Measurements from ENCODE around the gene DEXI.
"Not testable (repeated sequence)": the region's sequence is repeated elsewhere in the genome, so short reads cannot be mapped to it uniquely, and the experiment has no call there.

DEXI gene

DNA sequence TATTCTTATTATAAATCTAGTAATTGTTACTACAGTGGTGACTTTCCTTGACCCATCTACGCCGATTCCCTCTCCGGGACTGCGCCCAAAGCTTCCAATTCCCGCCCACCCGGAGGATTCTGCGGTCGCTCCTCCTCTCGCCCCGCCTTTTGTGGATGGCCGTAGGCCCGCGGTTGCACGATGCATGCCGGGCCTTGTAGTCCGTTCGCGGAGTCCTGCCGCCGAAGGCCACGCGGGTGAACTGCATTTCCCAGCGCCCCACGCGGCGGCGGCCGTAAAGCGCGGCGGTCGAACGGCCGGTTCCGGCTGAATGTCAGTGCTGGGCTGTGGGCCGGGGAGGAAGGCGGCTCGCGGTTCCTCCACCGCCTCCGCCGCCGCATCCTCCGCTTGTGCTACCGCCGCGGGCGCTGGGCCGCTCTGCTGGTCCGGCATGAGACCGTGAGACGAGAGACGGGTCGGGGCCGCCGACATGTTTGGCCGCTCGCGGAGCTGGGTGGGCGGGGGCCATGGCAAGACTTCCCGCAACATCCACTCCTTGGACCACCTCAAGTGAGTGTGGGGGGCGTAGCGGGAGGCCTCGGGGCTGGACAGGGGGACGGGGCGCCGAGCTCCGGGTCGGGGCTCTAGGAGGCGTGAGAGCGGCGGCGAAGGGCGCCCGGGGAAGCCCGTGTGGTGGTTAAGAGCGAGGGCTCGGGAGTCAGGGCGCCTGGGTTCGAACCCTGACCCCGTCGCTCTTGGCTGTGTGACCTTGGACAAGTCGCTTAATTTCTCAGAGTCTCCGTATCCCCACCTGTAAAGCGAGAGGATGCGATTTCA lies 2.2 kb upstream of the DEXI start, which contains the start of gene CLEC16A:
TSS of gene CLEC16A (plus strand) at position 316 of the 816 bp plus-strand sequence. CDS start at position 470, 154 bp downstream.
- intact Hi-C loops (cut with DNase I) = no loop called here
- DNase-seq = peak; percentile 97 to 100 (median 99)

DNA sequence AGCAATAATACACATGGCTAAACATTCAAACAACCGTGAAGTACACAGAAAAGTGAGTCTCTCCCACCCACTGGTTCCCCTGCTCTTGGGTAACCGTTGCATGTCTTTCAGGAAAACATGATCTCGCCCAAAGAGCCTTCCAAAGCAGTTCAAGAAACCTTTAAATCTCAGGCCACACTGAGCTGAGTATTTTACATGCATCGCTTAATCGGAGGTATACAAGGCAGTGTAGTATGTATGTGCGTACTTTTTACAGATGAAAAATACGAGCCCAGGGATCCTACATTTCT lies 741 bp upstream of the DEXI start:
- intact Hi-C loops (cut with DNase I) = no loop called here

DNA sequence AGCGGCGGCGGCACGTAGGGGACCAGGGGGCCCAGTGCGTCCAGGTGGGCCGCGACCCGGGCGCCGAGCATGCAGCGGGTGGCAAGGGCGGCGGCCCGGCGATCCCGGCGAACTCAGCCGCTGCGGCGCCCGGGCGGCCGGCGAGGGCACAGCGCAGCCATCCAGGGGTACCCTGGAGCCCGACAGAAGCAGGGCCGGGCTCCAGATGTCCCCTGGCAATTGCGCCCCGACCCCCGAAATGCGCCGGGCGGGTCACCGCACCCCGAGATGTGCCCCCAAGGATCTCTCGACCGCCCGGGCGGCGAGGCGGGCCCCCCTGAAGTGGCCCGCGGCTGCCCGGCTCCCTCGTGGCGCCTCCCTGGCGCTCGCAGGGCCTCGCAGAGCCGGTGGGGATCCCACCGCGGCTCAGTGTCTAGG lies 325 bp downstream of the DEXI start:
- intact Hi-C loops (cut with DNase I); DNase-seq: not testable (repeated sequence)

More for the DNA sequence above, 741 bp upstream of the DEXI start:
- DNase-seq = no peak

GRCh38 chr16:10941127-10941933 lies 938 bp downstream of the DEXI start:
- DNase-seq = peak in 1 of 10 donors; percentile 67
- intact Hi-C loops (cut with DNase I) = no loop called here

DNA sequence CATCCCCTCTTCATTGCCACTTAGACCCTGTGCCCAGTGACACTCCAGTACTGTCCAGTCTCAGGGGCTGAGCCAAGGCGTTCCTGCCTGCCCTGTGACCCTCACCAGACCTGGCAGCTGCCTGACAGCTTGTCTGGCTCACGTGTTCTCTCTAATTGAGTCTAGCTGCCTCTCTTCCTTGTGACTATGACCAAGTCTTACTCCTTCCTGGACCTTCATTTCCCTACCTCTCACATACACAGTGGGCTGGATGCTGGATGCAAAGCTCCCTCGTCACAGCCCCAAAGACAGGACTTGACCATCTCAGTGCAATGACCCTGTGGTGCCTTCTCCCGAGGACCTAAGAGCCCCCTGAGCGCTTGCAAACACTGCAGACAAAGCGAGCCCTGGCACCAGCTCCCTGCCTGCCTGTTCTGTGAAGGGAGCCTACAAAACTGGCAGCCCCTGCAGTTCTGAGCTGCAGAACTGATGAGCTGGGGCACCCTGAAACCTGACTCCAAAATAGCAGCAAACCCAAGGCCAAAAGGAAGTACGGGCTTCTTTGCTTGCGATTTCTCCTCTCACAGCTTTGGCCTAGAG lies 1.7 kb downstream of the DEXI start:
- DNase-seq = peak in 1 of 10 donors; percentile 83
- intact Hi-C loops (cut with DNase I) = no loop called here

DNA sequence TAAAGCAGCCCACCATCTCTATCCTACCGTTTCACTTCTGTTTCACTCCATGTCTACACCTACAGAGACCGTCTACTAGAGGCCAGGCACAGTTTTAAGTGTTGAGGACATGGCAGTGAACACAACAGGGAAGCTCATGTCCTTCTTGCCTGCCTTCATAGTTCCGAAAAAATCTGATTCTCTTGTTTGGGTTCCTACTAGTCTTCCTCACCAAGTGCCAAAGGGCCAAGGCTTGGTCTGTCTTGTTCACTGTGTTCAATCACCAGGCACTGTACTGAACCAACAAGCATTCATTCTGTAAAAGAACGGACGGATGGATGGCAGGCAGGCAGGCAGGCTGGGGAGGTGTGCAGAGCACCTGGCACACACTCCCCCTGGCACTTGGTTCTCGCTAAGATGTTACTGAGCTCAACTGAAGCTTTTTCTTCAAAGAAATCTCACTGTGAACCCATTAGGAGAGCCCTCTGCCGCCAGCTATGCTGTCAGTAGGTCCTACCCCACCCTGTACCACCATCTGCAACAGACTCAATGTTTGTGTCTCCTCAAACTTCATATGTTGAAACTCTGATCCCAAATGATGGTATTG lies 2.5 kb downstream of the DEXI start:
- no peak for DNase-seq
- intact Hi-C loops (cut with DNase I) = no loop called here

- DNase-seq = no peak
Measured at GRCh38 chr16:10938796-10939648, 3.2 kb downstream of the DEXI start.

GRCh38 chr16:10938321-10938720 lies 3.9 kb downstream of the DEXI start:
- intact Hi-C loops (cut with DNase I) = no loop called here
- DNase-seq = no peak

More at GRCh38 chr16:10938796-10939648, 3.2 kb downstream of the DEXI start:
- intact Hi-C loops (cut with DNase I) = no loop called here

GRCh38 chr16:10937068-10937859 lies 5.0 kb downstream of the DEXI start:
- intact Hi-C loops (cut with DNase I) = no loop called here
- DNase-seq = peak in 2 of 10 donors; percentile 39 to 84

DNA sequence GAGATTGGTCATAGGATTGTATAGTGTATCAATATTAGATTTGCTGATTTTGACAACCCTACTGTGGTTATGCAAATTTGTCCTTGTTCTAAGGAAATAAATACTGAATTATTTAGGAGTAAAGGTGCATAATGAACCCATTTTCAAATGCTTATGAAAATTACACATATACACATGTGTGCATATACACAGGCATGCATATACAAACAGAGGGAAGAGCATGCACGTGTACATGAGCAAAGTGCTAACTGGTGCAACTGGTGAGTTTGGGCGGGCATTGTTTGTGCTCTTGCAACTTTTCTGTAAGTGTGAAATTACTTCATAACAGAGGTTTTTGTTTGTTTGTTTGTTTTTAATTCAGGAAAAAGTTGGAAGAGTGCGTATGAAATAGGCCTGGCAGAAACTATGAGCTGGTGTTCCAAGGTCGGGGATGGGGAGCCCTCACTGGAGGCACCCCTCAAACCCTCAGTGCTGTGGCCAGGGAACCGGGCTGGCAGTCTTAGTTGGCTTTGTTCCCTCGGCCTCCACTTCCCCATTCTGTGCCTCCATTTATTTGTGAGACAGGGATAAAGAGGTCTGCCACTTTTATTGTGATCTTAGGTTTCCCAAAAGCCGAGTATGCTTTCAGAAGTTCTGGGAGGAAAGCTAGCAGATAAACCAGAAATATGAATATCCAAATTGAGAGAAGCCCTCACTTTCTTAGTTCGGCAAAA lies 5.8 kb downstream of the DEXI start:
- no peak for DNase-seq
- intact Hi-C loops (cut with DNase I) = no loop called here

DNA sequence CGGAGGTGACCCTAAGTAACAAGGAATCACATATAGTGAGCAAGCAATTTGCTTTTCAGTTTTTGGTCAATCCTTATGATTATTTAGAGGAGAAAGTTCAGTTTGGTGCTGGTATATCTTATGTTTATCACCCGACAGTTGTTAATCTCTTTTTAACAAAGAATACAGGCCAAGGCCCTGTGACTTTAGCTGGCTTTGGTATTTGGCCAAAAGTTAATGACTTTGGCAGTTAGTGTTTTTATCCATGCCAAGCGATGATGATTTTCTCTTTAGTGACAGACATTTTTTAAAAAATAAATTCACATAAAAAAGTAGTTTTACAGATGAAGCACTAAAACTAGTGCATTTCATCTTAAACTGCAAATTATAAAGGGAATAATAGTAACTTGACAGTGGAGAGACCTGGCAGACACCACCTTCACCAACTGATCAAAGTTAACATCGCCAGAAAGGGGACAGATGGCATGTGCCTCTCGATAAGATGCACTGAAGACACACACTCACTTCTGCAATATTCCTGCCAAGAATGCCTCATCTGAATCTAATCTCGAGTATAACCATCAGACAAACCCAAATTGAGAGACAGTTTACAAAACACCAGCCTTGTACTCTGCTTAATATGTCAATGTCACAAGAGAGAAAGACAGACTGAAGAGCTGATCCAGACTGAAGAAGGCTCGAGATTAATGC lies 6.9 kb downstream of the DEXI start:
- intact Hi-C loops (cut with DNase I) = no loop called here
- DNase-seq = no peak

GRCh38 chr16:10934325-10935107 lies 7.8 kb downstream of the DEXI start:
- intact Hi-C loops (cut with DNase I) = no loop called here
- DNase-seq = no peak

GRCh38 chr16:10933865-10934264 lies 8.4 kb downstream of the DEXI start:
- intact Hi-C loops (cut with DNase I) = no loop called here
- no peak for DNase-seq

- DNase-seq = no peak
- intact Hi-C loops (cut with DNase I) = no loop called here
Measured at GRCh38 chr16:10932959-10933710, 9.1 kb downstream of the DEXI start.

DNA sequence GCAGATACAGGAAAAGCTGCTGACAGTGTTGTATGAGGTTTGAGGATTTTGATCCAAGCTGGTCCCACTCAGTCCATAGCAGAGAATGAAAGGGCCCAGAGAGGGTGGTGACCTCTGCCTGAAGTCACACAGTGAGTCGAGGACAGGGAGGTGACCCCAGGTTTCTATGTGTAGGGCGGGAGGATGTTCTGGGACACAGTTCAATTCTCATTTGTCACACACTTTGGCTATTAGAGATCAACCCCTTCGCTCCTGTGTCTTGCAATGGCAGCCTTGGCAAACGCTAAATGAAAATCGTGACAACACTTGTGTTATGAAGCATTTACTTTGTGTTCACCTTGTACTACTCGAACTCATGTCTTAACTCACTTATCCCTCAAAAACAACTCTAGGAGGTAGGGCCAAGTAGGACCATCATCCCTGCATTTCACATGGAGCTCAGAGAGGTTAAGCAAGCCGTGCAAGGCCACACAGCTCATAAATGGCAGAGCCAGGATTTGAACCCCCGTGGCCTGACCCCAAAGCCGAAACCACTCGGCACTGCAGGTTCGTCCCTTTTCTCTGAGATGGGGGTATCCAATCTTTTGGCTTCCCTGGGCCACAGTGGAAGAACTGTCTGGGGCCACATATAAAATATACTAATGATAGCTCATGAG lies 10.2 kb downstream of the DEXI start:
- DNase-seq = no peak
- intact Hi-C loops (cut with DNase I) = no loop called here

GRCh38 chr16:10931134-10931533 lies 11.1 kb downstream of the DEXI start:
- intact Hi-C loops (cut with DNase I) = no loop called here
- DNase-seq = no peak

All from posterior cingulate gyrus (tissue), 11 donors.